GM23248 (cell line): ENCODE data around the gene DLG2.

Source experiments
- EZH2 ChIP-seq: fragments of 200-600 bp; sonication (generic); IDR thresholded peaks from 2 replicates; pipeline ENCODE4 v1.6.1; 2018; ENCODE audit warnings: antibody characterized with exemption, mild to moderate bottlenecking; ENCODE audit not compliant: insufficient read depth, poor library complexity, severe bottlenecking
- EZH2phosphoT487 ChIP-seq: fragments of 200-600 bp; sonication (generic); IDR thresholded peaks from 2 replicates; pipeline ENCODE4 v1.6.1; 2018; ENCODE audit warnings: antibody characterized with exemption, moderate library complexity, mild to moderate bottlenecking, low read depth; ENCODE audit not compliant: insufficient read depth

DNA sequence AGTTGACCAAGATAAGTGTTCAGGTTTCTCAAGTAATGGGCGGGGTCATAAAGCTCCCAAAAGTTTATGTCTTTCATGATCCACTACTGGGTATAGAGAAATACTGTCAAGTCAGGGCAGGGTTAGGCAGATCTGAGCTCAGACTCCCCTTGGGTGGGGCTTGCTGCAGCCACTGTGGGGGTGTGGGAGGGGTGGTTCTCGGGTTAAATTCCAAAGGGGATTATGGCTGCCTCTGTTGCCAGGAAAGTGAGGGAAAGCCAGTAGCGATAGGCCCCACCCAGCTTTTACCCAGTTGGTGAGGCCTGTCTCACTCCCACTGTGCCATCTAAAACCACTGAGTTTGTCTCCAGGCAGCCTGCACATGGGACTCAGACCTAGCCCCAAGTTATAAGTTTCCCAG is 37.8 kb downstream of the DLG2 start:
- no peak for TF ChIP-seq EZH2
- no peak for TF ChIP-seq EZH2phosphoT487
